ENCODE measurements around the gene ANKEF1.
A peak's percentile ranks its signal among the peaks of the same experiment; 100 is the strongest.
"Not testable (repeated sequence)": the region's sequence is repeated elsewhere in the genome, so short reads cannot be mapped to it uniquely, and the experiment has no call there.

Gene ANKEF1

GRCh38 chr20:10034717-10035571 is at the start of gene ANKEF1:
Gene ANKEF1 (plus strand): TSS chr20:10034987. CDS start chr20:10038302, 3,315 bp downstream.
- DNase-seq, result peak; percentile 89

- no peak for DNase-seq
Observed at GRCh38 chr20:9985281-9985680, 49.5 kb upstream of the ANKEF1 start.

- DNase-seq, result no peak
Observed at GRCh38 chr20:9985773-9986172, 49.0 kb upstream of the ANKEF1 start.

GRCh38 chr20:9989066-9989724 is 45.6 kb upstream of the ANKEF1 start:
- DNase-seq, result no peak

GRCh38 chr20:9993137-9993536 is 41.6 kb upstream of the ANKEF1 start:
- DNase-seq, result no peak

- no peak for DNase-seq
Observed at GRCh38 chr20:9994676-9995075, 40.1 kb upstream of the ANKEF1 start.

GRCh38 chr20:9995510-9996272 is 39.1 kb upstream of the ANKEF1 start:
- no peak for DNase-seq

- DNase-seq, result no peak
Observed at GRCh38 chr20:9996944-9997343, 37.8 kb upstream of the ANKEF1 start.

- no peak for DNase-seq
Observed at GRCh38 chr20:9999645-10000044, 35.1 kb upstream of the ANKEF1 start.

GRCh38 chr20:10002866-10003265 is 31.9 kb upstream of the ANKEF1 start:
- DNase-seq, result no peak

GRCh38 chr20:10004900-10005299 is 29.9 kb upstream of the ANKEF1 start:
- DNase-seq, result no peak

GRCh38 chr20:10005885-10006284 is 28.9 kb upstream of the ANKEF1 start:
- DNase-seq, result no peak

- DNase-seq, result no peak
Observed at GRCh38 chr20:10006447-10007090, 28.2 kb upstream of the ANKEF1 start.

GRCh38 chr20:10007158-10007557 is 27.6 kb upstream of the ANKEF1 start:
- DNase-seq, result no peak

GRCh38 chr20:10007747-10008146 is 27.0 kb upstream of the ANKEF1 start:
- no peak for DNase-seq

GRCh38 chr20:10012464-10012863 is 22.3 kb upstream of the ANKEF1 start:
- DNase-seq, result no peak

- no peak for DNase-seq
Observed at GRCh38 chr20:10014431-10014830, 20.4 kb upstream of the ANKEF1 start.

- no peak for DNase-seq
Observed at GRCh38 chr20:10020937-10021336, 13.8 kb upstream of the ANKEF1 start.

GRCh38 chr20:10022625-10023024 is 12.2 kb upstream of the ANKEF1 start:
- DNase-seq, result no peak

GRCh38 chr20:10023911-10024310 is 10.9 kb upstream of the ANKEF1 start:
- DNase-seq, result no peak

GRCh38 chr20:10031451-10032215 is 3.2 kb upstream of the ANKEF1 start:
- not testable (repeated sequence) for DNase-seq

- not testable (repeated sequence) for DNase-seq
Observed at GRCh38 chr20:10032269-10032668, 2.5 kb upstream of the ANKEF1 start.
